A549 (cell line): ENCODE data around the gene GNB1. TPM values are rescaled to one million over a fixed set of nuclear protein-coding genes. Genes with fewer than 3 reads are reported as not detected.

Experiments used
- ATAC-seq, 2 experiments: fragments of 200-7000 bp in 1 of 2; fragments of >200 bp in 1 of 2; cut with Nextera tagmentation in 1 of 2; cut with Tn5 transposase in 1 of 2; 3 replicates each; pipeline versions ENCODE4 v1.8.0 to v1.9.1; 2018 to 2020; ENCODE audit warnings: mild to moderate bottlenecking in 1 of 2, moderate library complexity in 1 of 2
- CTCF ChIA-PET: fragments of 300-600 bp; sonication (Branson Sonifier 250); formaldehyde crosslinking; extraction: SDS; loops from one replicate; lab custom pipeline; 2021; ENCODE audit warnings: antibody characterized with exemption, inconsistent platforms; lab: Yijun Ruan, JAX
- POLR2A ChIA-PET: fragments of 350-600 bp; formaldehyde crosslinking; extraction: SDS; loops from one replicate; lab custom pipeline; 2021; ENCODE audit warnings: antibody characterized with exemption, inconsistent platforms; lab: Yijun Ruan, JAX
- DNase-seq, 2 experiments: peaks; one replicate each; pipeline versions ENCODE4 v3.0.0 to v3.0.0-alpha.2; 2011 to 2016; ENCODE audit warnings: low read depth in 1 of 2, low spot score in 1 of 2
- FAIRE-seq: peaks from 2 replicates; lab custom pipeline; 2011; peaks lifted over from hg19 to GRCh38; lab: Jason Lieb, UNC
- H3K27ac ChIP-seq, 2 experiments: fragments of >200 bp; sonication (Bioruptor Twin); formaldehyde crosslinking; 3 replicates each; pipeline ENCODE4 v1.5.1; 2016 to 2017
- H3K4me1 ChIP-seq: fragments of >200 bp; sonication (Bioruptor Twin); formaldehyde crosslinking; 3 replicates; pipeline ENCODE4 v1.6.1; 2016
- H3K4me2 ChIP-seq: fragments of >200 bp; sonication (Bioruptor Twin); formaldehyde crosslinking; 3 replicates; pipeline ENCODE4 v1.6.1; 2016
- H3K4me3 ChIP-seq: fragments of >200 bp; sonication (Bioruptor Twin); formaldehyde crosslinking; 3 replicates; pipeline ENCODE4 v1.5.1; 2016
- H3K9me3 ChIP-seq: fragments of >200 bp; sonication (Bioruptor Twin); formaldehyde crosslinking; 3 replicates; pipeline ENCODE4 v1.6.1; 2016
- ATOH8 ChIP-seq: fragments of 250-450 bp; sonication (Bioruptor Pico); IDR thresholded peaks from 2 replicates; pipeline ENCODE4 v1.5.0; 2020; ENCODE audit warnings: low read depth, mild to moderate bottlenecking, moderate library complexity
- BCL3 ChIP-seq: fragments of >200 bp; sonication (Bioruptor Twin); formaldehyde crosslinking; IDR thresholded peaks from 3 replicates; pipeline ENCODE4 v1.6.1; 2016
- BHLHE40 ChIP-seq: IDR thresholded peaks from 2 replicates; pipeline ENCODE4 v1.6.1; 2012; ENCODE audit warnings: low read depth, low read length, inconsistent platforms
- CHD2 ChIP-seq: fragments of 150-350 bp; IDR thresholded peaks from 2 replicates; pipeline ENCODE4 v1.6.1; 2014; ENCODE audit warnings: low read length; ENCODE audit not compliant: partially characterized antibody
- EHF ChIP-seq: fragments of 250-450 bp; sonication (Bioruptor Pico); IDR thresholded peaks from 2 replicates; pipeline ENCODE4 v1.5.0; 2020; ENCODE audit warnings: mild to moderate bottlenecking
- EP300 ChIP-seq, 2 experiments: fragments of >200 bp; sonication (Bioruptor Twin); formaldehyde crosslinking; IDR thresholded peaks; 2 replicates in 1 of 2; 3 replicates in 1 of 2; pipeline ENCODE4 v1.6.1; 2016 to 2017
- ESRRA ChIP-seq: fragments of 150-350 bp; IDR thresholded peaks from 2 replicates; pipeline ENCODE4 v1.6.1; 2014; ENCODE audit warnings: mild to moderate bottlenecking, low read length, borderline replicate concordance
- HEYL ChIP-seq: fragments of 250-450 bp; sonication (Bioruptor Pico); IDR thresholded peaks from 2 replicates; pipeline ENCODE4 v1.8.0; 2021; ENCODE audit warnings: mild to moderate bottlenecking, moderate library complexity
- HOXA7 ChIP-seq: fragments of 250-450 bp; sonication (Bioruptor Pico); IDR thresholded peaks from 2 replicates; pipeline ENCODE4 v1.5.0; 2020; ENCODE audit warnings: mild to moderate bottlenecking, moderate library complexity
- HOXB5 ChIP-seq: fragments of 250-450 bp; sonication (Bioruptor Pico); IDR thresholded peaks from 2 replicates; pipeline ENCODE4 v1.5.0; 2020; ENCODE audit warnings: mild to moderate bottlenecking, moderate library complexity
- KDM5A ChIP-seq: fragments of 200-600 bp; sonication (generic); IDR thresholded peaks from 2 replicates; pipeline ENCODE4 v1.6.1; 2016; ENCODE audit warnings: antibody characterized with exemption, mild to moderate bottlenecking
- MAZ ChIP-seq: fragments of 150-350 bp; IDR thresholded peaks from 2 replicates; pipeline ENCODE4 v1.6.1; 2014; ENCODE audit warnings: antibody characterized with exemption, low read depth, low read length, borderline replicate concordance
- NFE2L2 ChIP-seq: fragments of 150-350 bp; conservative IDR thresholded peaks from 2 replicates; pipeline ENCODE4 v1.6.1; 2014; ENCODE audit warnings: low read length
- RAD21 ChIP-seq, 2 experiments: fragments of >200 bp in 1 of 2; sonication (Bioruptor Twin) in 1 of 2; formaldehyde crosslinking in 1 of 2; IDR thresholded peaks in 1 of 2; conservative IDR thresholded peaks in 1 of 2; 2 replicates in 1 of 2; 3 replicates in 1 of 2; pipeline ENCODE4 v1.6.1; 2012 to 2018; ENCODE audit warnings: inconsistent platforms in 1 of 2
- RARB ChIP-seq: fragments of 250-450 bp; sonication (Bioruptor Pico); IDR thresholded peaks from 2 replicates; pipeline ENCODE4 v1.8.0; 2021; ENCODE audit warnings: mild to moderate bottlenecking, moderate library complexity
- RCOR1 ChIP-seq: fragments of 150-350 bp; IDR thresholded peaks from 2 replicates; pipeline ENCODE4 v1.6.1; 2014; ENCODE audit warnings: antibody characterized with exemption, low read length, low read depth
- REST ChIP-seq: fragments of 200-600 bp; sonication (generic); IDR thresholded peaks from 2 replicates; pipeline ENCODE4 v1.6.1; 2016; ENCODE audit warnings: antibody characterized with exemption, mild to moderate bottlenecking, moderate library complexity
- SMC3 ChIP-seq: fragments of >200 bp; sonication (Bioruptor Twin); formaldehyde crosslinking; IDR thresholded peaks from 3 replicates; pipeline ENCODE4 v1.6.1; 2018; ENCODE audit warnings: inconsistent platforms
- ZNF302 ChIP-seq: fragments of 250-450 bp; sonication (Bioruptor Pico); IDR thresholded peaks from 2 replicates; pipeline ENCODE4 v1.9.0; 2021; ENCODE audit warnings: inconsistent platforms, mild to moderate bottlenecking, moderate library complexity
- WGBS: methylation state at CpG from one replicate; pipeline ENCODE4 v1.1.6; 2017; ENCODE audit errors: missing lambda C conversion rate; 5-methylcytosine and 5-hydroxymethylcytosine counted together
- polyA plus RNA-seq, 4 experiments: library from polyadenylated mRNA; depleted of rRNA in 3 of 4; stranded (reverse); fragments of >200 nt; fragmentation: RNase III in 1 of 4; extraction: RNeasy Plus Mini Kit Qiagen cat#74134 plus additional on column Dnase treatment in 1 of 4; gene quantifications; 2 replicates in 3 of 4; 3 replicates in 1 of 4; pipeline ENCODE4 v1.2.3, GENCODE V29; 2011 to 2017
- TF ChIP-seq, protein P1 (sequence below): fragments of >200 bp; sonication (Bioruptor Twin); formaldehyde crosslinking; IDR thresholded peaks from 3 replicates; pipeline ENCODE4 v1.5.1; 2016

Gene GNB1
- polyA plus RNA-seq, 2 of the 4 experiments (the other 2 are of a cell fraction), result 159 to 270 TPM

DNA sequence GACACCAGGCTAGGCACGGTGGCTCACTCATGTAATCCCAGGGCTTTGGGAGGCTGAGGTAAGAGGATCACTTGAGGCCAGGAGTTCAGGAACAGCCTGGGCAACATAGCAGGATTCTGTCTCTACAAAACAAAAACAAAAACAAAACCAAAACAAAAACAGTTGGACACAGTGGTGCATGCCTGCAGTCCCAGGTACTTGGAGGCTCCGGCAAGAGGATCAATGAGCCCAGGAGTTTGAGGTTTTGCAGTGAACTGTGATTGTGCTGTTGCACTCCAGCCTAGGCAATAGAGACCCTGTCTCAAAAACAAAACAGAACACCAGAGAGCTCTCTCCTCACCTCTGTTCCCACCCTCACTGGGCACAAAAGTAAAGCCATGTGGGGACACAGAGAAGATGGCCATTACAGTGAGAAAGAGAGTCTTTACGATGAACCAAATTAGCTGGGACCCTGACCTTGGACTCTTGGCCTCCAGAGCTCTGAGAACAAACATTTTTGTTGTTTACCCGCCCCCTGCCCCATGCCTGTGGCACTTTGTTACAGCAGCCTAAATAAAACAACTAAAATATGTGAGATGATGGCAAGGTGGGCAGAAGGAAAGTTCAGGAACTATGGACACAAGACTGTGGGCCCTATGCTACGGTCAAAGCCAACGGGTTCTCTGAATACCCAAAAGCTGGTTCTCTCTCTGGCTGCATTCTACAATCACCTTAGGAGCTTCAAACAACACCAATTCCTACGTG lies 122.5 kb downstream of the GNB1 start (continued):
- TF ChIP-seq, protein P1, sequence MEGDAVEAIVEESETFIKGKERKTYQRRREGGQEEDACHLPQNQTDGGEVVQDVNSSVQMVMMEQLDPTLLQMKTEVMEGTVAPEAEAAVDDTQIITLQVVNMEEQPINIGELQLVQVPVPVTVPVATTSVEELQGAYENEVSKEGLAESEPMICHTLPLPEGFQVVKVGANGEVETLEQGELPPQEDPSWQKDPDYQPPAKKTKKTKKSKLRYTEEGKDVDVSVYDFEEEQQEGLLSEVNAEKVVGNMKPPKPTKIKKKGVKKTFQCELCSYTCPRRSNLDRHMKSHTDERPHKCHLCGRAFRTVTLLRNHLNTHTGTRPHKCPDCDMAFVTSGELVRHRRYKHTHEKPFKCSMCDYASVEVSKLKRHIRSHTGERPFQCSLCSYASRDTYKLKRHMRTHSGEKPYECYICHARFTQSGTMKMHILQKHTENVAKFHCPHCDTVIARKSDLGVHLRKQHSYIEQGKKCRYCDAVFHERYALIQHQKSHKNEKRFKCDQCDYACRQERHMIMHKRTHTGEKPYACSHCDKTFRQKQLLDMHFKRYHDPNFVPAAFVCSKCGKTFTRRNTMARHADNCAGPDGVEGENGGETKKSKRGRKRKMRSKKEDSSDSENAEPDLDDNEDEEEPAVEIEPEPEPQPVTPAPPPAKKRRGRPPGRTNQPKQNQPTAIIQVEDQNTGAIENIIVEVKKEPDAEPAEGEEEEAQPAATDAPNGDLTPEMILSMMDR, result no peak
- TF ChIP-seq EHF (CRISPR knock-in tag) (no peak), BCL3 (no peak), HOXA7 (no peak), REST (no peak), HOXB5 (CRISPR knock-in tag) (no peak)

DNA sequence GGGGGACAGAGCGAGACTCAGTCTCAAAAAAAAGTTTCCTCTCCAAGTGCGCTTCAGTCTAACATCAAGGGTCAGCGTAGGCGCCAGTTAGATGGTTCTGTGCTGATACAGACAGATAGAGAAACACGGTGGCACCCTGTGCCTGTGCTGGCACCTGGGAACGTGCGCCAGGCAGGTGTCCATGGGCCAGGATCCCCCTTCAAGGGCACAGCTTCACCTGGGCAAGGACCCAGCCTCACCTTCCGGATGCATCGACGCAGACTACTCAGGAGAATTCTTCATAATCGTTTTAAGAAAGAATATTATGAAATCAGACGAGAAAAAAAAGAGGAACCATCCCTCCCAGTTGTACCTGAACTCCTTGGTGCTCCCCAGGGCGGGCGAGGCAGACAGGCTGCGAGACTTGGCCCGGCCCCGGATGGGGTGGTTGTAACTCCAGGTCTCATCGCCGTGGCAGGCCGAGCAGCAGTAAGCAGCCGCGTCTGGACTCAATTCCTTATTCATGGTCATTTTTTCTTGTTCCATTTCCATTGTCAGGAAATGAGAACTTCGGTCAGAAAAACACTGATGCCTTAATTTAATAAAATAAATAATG lies 125.9 kb downstream of the GNB1 start:
- no peak for ATAC-seq
- TF ChIP-seq CHD2, result no peak
- TF ChIP-seq KDM5A, result no peak
- no peak for TF ChIP-seq HEYL (CRISPR knock-in tag)
- no peak for TF ChIP-seq NFE2L2
- TF ChIP-seq RAD21 (conservative IDR thresholded peaks at IDR 0.05 in 1 of 2, IDR thresholded peaks at IDR 0.05 in 1 of 2), result no peak
- no peak for TF ChIP-seq ESRRA
- no peak for TF ChIP-seq RCOR1
- TF ChIP-seq, protein P1, result no peak
- no peak for TF ChIP-seq REST
- no peak for TF ChIP-seq EP300 (IDR thresholded peaks at IDR 0.05)
- no peak for TF ChIP-seq ATOH8 (CRISPR knock-in tag)
- no peak for TF ChIP-seq RARB
- TF ChIP-seq MAZ, result no peak
- TF ChIP-seq BCL3, result no peak
- TF ChIP-seq SMC3, result no peak
- TF ChIP-seq BHLHE40, result no peak
- TF ChIP-seq ZNF302 (CRISPR knock-in tag), result no peak

More for the DNA sequence above, 125.9 kb downstream of the GNB1 start:
- Histone ChIP-seq H3K4me1 (peaks cover 12% of the 10 kb centered on the region; the same call in 2 of the 3 replicates), H3K4me2 (no peak overlapping the region), H3K4me3 (no peak overlapping the region), H3K9me3 (no peaks in the 10 kb centered on the region), H3K27ac (no peak overlapping the region; a peak in 1 of 6 replicates)
- FAIRE-seq (no peak), DNase-seq (no peak)
- ChIA-PET POLR2A (no interaction called here), CTCF (interaction anchor here (1.4 to 1.7 kb wide), 2 partner anchors 9 to 141 kb away, joined by 4 to 5 read pairs; no protein-coding TSS in a partner anchor)
- 91% methylated on average over 23 of the region's 23 CpGs for WGBS
